ENCODE data around the gene HOXB2.

GRCh38 chr17:48566717-48567116 lies 21.8 kb upstream of the HOXB2 start:
- TF ChIP-seq POLR2AphosphoS5 (IDR thresholded peaks at IDR 0.05): no peak
- TF ChIP-seq CTCF (IDR thresholded peaks at IDR 0.05): no peak
- no peak for TF ChIP-seq POLR2A (IDR thresholded peaks at IDR 0.05)

Data from prostate gland (tissue), 2 donors.